HG03175 (cell line): ENCODE measurements around the gene SHH.
"Not testable (repeated sequence)": the region's sequence is repeated elsewhere in the genome, so short reads cannot be mapped to it uniquely, and the experiment has no call there.

Experiments
- ATAC-seq: cut with Tn5 transposase; IDR thresholded peaks from one replicate; pipeline ENCODE4 v1.9.1; 2021; ENCODE audit warnings: mild to moderate bottlenecking, moderate library complexity; ENCODE audit not compliant: unreplicated experiment

Gene SHH

DNA sequence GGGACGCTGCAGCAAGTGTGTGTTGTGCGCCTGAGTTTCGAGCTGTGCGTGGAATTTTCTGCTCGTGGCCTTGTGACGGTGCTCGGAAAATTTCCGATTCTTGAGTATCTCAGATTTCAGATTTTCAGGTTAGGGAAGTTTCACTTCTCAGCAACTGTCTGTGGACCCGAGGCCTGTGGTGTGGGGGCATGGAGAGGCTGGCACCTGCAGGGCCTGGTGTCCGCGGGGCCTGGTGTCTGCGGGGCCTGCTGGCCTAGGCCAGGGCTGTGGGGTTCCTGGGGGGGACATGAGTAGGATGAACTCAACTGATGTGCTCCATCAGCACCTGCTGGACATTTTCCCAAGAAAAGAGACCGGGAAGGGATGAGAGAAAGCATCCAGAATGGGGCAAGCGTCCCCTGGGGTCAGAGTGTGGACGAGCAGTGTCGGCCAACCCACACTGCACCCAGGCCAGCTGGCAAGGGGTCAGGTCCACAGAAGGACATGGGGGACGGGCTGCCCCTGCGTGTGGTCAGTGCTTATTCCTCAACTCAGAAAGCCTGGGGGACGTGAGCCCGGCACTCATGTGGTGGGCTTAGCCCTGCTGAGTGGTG is 31.3 kb upstream of the SHH start:
- ATAC-seq, result no peak

DNA sequence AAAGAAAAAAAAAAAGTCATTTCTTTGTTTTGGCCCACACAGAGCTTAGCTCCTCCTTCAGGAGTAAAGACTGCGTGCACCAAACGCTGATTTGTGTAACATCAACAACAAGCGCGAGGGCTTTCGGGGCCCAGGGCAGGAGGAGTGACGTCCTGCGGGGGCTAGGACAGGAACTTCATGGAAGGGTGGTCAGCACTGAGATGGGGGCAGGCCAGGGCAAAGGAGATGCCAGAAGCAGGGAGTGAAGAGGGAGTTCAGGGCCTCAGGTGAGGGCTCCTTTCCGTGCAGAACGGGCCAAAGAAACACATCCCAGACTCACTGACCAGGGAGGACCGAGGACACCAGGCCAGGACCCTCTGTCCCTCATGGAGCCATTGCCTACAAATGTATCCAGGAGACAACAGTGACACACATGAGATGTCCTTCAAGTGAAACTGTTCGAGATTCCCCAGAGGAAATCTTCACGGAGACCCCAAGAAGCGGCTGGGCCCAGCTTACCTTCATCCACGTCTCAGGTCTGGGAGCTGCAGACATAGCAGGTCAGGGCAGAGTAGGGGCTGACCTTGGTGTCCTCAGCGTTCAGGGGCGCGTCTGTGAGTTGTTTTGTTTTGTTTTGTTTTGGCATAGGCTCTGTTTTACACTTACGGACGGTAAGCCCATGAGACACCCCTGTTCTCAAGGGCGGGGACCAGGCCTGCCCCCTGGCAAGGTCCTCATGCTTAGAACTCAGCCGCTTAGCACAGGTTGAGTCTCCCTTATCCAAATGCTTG is 30.4 kb upstream of the SHH start:
- ATAC-seq, result no peak

GRCh38 chr7:155840909-155841308 is 28.6 kb upstream of the SHH start:
- no peak for ATAC-seq

DNA sequence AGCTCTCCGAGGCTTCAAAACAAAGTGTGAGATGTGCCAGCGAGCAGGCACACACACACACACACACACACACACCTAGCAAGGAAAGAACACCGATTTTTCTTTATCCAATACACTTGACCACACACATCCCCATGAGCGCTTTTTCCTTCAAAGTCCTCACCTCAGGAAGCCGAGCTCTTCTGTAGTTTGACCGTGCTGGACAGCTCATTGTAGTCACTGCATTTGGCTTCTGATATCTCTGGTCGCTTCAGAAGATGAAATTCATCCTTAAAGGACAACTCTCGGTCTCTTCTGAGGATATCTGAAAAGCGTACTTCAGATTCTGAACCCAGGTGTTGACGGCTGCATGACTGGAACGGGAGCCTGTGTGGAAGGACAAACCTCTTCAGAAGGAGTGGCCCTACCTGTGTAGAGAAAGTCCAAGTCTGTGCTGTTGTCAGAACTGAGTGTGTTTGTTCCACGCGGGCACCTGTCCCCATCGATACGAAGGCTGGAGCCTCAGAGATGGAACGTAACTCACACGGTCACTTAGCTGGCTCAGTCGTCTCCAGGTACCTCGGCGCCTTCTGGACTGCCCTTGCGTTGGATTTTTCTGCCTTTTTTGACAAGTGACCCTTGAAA is 28.1 kb upstream of the SHH start:
- ATAC-seq, result no peak

GRCh38 chr7:155839461-155839860 is 27.2 kb upstream of the SHH start:
- ATAC-seq, result no peak

- ATAC-seq, result not testable (repeated sequence)
These were observed 26.0 kb upstream of the SHH start for GRCh38 chr7:155838312-155838711.

- no peak for ATAC-seq
These were observed 24.8 kb upstream of the SHH start for GRCh38 chr7:155837126-155837479.

GRCh38 chr7:155836216-155837125 is 24.2 kb upstream of the SHH start:
- ATAC-seq, result no peak

DNA sequence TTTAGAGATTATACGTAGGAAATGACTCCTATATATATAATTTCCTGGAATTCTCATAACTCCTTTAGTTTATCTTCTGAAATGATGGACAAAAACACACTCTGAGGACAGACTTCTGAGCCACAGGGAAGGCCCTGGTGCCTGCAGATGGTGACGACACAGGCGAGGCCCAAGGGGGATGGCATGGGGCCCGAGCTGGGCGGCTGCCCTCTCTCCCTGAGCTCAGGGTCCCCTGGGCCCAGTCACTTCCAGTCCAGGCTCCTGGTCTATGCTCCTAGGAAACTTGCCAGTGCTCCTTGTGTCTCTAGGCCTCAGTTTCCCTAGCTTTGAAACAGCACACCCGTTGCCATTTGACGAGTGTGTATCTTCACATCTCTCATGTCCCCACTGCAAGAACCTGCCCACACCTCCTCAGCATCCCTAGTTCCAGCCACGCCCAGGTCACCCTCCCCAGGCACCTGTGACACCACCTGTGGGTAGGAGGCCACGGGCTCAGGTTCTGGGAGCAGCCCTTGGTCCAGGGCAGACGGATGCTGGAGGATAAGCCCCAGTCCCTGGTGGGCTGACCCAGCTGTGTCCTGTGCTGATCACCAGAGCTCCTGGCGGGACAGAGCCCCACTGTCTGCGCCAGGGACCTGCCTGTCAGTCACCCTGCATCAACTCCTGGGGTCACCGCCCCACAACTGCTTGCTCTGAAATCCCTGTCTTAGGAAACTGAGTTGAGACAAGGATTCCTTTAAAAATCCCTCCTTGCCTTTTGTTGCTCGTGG is 23.4 kb upstream of the SHH start:
- no peak for ATAC-seq

DNA sequence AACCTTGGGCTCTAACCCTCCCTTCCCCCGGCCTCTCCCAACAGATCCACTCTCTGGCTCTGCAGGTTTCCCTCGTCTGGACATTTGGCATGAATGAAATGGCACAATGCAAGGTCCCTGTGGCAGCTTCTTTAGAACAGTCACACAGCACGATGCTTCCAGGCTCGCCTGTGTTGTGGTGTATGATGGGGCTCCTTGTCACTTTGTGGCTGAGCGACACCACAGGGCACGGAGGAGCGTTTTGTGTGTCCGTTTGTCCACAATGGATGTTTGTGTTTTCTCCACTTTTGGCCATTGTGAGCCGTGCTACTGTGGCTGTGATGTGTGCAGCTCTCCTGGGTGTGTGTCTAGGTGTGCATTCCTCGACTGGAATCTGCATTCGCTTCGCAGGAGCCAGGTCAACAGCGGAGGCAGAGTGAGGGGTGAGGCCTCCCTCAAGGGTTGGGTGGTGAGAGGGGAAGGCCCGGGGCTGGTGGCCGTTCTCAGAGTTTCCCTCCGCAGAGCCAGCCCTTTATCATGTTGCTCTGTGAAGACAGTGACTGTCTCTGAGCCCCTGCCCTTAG is 22.3 kb upstream of the SHH start:
- no peak for ATAC-seq

- ATAC-seq, result no peak
These were observed 21.4 kb upstream of the SHH start for GRCh38 chr7:155833651-155834050.

DNA sequence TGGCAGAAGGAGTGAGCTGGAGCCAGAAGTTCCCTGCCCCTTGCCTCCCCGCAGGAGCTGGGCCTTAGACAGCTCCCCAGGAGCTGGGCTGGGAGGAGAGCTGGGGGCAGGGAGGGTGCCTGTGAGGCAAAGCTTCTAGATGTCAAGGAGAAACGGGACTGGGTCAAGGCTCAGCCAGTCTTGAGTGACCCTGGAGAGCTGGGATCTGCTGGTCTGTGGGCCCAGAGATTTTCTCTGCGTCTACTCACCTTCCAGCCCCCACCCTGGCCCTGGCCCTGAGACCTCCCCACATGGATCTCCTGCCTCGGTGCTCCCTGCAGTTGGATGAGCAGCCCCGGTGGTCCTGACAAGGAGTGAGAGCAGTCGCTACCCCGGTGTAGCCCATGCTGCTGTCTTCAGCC is 20.3 kb upstream of the SHH start:
- no peak for ATAC-seq

GRCh38 chr7:155831807-155832524 is 19.7 kb upstream of the SHH start:
- no peak for ATAC-seq

DNA sequence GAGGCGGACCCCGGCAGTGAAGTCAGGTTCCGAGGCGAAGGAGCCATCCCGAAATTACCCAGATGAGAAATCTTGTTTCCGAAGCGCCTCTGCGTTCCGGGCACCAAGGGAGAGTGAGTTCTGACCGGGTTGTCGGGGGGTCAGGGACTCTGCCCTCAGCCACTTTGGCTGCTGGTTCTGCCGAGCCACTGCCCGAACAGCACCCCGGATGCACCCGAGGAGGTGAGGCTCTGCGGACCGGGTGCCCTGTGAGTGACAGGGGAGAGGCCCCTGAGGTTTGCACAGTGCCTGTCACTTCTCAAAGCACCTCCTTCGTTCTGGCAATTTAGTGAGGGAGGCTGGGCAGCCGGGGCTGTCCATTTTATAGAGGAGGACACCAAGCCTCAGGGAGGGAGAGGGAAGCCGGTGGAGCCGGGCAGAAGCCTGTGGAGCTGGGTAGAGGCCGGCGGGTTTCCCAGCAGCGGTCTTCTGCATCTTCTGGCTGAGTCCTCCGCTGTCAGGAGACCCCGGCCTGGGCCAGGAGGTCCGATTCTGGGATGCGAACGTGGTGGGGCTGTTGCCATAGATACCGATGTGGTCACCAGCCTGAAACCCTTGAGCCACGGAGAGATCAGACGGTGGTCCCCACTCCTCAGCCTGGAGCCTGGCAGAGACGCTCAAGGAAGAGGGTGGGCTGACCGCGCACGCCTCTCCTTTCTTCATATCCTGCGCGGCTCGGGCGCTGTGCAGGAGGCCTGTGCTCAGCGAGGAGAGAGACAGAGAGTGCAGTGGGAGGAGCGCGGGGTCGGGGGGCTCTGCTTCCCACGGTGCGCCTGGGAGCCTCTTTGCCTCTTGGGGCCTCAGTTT is 18.9 kb upstream of the SHH start:
- no peak for ATAC-seq

- ATAC-seq, result no peak
These were observed 17.7 kb upstream of the SHH start for GRCh38 chr7:155829796-155830470.

DNA sequence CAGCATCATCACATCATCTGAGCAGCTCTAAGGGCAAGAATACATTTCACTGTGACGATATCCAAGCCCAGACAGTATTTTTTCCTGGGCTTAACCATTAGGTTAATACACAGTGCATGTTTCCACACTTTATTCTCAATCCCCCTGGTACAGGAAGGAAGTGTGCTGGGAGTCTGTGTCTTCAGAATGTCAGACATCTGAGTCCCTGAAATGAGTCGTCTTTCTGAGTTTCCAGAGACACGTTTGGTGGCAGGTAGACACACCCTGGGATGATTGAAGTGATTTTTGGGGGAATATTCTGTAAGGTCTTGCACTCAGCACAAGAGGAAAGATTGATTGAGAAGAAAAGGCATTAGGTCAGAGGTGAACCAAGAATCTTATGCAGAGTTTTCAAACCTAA is 13.1 kb upstream of the SHH start:
- no peak for ATAC-seq

DNA sequence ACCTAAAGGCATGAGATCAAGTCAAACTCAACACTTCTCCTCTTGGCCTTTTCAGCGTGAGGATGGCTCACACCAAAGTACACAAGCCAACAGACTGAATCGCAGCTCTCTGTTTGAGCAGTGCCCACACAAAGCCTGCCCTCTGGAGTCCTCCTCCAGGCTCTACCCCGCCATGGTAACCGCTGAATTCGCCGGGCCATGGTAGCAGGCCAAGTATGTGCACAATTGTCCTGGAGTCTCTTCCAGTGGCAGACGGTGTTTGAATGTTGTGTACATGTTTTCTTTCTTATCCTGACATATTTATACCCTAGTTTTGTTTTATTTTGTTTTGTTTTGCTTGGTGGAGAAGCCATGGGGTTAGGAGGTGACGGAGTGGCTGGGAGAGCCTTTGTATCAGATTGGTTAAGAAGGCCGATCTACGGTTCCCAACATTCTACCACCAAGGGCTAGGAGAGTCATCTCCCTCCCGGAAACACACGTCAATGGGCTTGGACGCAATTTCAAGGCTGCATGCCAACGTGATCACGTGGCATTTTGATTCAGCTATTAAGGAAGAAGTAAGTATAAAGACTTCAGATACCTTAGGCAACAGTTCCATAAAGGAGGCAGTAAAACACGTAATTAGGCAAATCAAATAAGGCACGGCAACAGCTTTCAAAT is 12.1 kb upstream of the SHH start:
- no peak for ATAC-seq

- no peak for ATAC-seq
These were observed 9.6 kb upstream of the SHH start for GRCh38 chr7:155821851-155822250.
